AG08396 (cell line): Measurements from ENCODE around the gene TPX2.
"Not testable (repeated sequence)": the region's sequence is repeated elsewhere in the genome, so short reads cannot be mapped to it uniquely, and the experiment has no call there.

Experiments used
- DNase-seq: peaks from one replicate; pipeline ENCODE4 v3.0.0; 2012; ENCODE audit warnings: low spot score, mixed read lengths

The TPX2 gene

DNA sequence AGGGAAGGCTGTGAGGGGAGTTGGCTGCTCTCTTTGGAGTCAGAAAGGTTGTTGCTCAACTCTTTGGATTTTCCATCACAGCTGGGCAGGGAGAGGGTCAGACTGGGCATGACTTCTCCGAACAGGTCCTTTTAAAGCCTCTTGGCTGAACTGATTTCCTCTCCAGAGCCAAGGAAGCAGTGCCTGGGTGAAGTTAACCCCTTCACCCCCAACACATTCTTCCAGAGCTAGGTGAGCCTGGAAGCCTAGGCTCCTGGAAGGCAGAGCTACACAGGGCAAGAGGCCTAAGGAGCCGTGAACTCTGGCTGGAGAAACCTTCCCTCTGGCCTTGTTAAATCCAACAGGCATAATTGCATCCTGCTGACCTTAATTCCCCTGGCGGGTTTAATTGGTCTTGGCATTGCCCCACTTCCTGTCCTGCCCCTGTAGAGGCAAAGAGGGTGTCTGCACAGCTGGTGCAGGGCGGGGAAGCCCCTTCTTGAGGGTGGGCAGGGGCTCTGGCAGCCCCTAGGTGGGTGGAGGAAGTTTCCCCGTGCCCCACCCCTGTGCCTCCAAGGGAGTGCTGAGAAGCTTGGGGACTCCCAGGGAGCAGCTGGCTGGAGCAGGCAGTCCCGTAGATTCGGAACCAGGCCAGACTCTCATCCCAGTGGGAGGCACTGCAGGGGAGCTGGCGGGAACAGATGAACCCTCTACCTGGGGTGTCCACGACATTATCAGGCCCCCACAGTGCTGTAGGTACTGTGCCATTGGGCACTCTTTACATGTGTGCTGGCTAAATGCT, 76.5 kb downstream of the TPX2 start:
- peak; percentile 48 for DNase-seq

DNA sequence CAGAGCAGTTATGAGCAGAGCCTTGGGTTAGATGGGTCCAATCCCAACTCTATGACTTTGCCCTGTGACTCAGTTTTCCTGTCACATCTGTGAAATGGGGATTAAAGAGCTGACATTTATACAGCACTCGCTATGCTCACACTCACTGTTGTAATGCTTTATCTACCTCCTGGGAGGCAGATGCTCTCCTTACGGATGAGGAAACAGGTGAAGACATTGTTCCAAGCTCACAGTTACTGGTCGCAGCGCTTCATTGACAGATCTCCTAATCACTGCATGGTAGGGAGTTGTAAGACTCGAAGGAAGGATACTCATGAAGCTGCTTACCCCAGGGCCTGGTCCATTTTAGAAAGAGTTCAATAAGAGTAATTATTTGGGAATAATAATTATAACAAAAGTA, 77.1 kb downstream of the TPX2 start:
- DNase-seq = no peak

DNA sequence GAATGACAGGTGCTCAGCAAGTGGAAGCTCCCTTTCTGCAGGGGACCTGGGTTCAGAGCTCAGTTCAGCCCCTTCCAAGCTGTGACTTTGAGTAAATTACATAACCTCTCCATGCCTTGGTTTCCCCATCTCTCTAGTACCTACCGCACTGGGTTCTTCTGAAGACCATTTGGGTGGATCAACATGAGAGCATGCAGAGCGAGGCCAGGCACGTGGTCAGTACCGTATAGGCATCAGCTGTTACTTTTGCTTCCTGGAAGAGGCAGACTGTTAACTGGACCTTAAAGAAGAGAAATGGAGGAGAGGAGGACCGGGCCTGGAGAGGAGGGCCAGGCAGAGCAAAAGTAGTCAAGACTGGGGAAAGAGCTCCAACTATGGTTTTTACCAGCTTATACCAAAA, 78.4 kb downstream of the TPX2 start:
- DNase-seq = no peak

DNA sequence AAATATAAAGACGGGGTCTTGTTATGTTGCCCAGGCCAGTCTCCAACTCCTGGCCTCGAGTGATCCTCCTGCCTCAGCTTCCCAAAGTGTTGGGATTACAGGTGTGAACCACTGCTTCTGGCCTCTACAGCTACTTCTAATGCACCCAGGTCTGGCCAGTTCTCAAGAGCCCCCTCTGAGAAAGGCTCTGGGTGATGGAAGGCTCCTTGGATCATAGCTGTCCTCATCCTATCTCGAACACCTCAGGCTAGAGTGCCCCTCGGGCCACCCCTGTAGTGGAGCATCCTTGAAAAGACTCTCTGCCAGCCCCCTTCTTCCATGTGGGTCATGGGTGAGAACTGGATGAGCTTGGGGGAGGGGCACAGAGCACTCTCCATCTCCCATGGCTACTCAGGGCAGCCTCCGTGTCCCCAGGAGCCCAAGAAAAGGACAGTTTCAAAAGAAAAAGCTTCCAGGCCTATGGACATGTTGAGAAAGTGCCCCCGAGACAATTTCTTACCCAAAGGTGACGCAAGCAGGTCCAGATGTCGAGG, 79.4 kb downstream of the TPX2 start:
- DNase-seq = no peak

DNA sequence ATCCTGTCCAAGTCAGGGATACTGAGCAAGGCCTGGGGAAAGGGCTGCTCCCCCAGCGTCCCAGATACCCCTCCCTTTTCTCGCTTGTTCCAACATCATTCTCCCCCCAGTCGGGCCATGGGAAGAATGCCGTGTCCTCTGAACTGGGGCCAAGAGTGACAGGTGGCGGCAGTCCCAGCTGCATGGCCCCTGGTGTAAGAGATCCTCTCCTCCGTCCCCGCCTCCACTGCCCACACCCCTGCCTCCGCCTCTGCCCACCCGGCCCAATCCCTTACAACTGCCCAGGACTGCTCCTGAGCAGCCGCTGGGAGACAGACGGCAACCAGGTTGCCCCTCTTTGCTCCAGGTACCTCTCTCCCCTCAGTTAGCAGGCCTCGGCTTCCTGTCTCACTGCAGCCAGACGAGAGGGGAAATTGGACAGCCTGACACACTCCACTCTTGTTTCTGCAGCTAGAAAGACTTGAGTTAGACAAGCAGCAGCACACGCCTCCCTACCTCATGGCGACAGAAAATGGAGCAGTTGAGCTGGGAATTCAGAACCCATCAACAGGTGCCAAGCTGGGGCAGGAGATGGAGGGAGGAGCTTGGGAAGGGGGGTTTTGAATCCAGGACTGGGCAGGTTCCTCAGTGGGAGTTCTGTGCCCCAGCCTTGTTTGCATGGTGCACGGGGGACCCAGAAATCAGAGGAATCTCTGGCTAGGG, 80.1 kb downstream of the TPX2 start, which contains the start of gene MYLK2:
Gene MYLK2, plus strand, starts transcription at position 274 of the 702 bp plus-strand sequence. Its CDS starts 225 bp downstream, at position 499.
- DNase-seq = no peak

DNA sequence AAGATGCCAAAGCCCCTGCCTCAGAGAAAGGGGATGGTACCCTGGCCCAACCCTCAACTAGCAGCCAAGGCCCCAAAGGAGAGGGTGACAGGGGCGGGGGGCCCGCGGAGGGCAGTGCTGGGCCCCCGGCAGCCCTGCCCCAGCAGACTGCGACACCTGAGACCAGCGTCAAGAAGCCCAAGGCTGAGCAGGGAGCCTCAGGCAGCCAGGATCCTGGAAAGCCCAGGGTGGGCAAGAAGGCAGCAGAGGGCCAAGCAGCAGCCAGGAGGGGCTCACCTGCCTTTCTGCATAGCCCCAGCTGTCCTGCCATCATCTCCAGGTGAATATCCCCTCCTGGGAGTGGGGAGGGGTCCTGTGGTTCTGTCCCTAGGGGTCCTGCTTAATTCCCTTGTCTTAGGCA, 81.1 kb downstream of the TPX2 start:
- no peak for DNase-seq

DNA sequence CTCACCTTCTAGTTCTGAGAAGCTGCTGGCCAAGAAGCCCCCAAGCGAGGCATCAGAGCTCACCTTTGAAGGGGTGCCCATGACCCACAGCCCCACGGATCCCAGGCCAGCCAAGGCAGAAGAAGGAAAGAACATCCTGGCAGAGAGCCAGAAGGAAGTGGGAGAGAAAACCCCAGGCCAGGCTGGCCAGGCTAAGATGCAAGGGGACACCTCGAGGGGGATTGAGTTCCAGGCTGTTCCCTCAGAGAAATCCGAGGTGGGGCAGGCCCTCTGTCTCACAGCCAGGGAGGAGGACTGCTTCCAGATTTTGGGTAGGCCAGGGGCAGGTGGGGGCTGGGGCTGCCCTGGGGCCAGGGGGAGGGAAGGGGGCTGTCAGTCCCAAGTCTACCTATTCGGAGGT, 82.3 kb downstream of the TPX2 start:
- no peak for DNase-seq

DNA sequence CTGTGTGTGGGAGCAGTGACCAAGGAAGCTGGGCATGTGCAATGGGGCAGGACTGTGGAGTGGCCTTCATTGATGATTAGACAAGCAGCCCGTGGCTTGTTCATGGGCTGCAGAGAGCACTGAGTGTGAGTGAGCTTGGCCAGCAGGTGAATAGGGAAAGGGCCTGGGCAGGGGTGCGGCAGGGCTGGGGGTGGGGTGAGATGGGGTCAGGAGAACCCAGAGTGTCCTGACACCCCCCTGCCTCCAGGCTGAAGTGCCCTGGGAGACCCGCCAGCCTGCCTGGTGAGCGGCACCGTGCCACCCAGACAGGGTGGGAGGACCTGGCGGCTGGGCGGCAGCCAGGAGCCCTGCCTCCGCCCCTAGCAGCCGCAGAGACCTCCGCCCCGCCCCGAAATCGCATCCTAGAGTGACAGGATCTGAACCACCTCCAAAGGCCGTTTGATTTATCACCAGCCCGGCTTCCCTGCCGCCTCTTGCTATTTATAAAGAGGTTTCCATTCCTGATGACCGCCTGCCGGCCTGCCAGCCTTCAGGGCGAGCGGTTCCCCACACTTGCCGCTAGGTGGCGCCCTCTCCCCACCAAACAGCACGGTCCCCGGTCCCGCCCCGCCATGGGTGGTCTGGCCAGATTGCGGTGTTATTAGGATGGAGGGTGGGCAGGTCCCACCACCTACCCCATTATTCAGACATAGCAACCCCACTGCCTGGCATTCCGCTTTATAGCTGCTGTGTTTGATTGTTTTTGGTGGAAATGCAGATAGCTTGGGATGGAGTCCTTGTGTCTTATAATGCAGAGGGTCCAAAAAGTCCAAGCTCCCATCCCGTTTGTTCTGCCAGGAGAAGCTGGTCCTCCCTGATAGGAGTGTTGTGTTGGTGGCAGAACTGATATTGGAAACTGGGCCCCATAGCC, 83.6 kb downstream of the TPX2 start:
- DNase-seq = peak; percentile 90

DNA sequence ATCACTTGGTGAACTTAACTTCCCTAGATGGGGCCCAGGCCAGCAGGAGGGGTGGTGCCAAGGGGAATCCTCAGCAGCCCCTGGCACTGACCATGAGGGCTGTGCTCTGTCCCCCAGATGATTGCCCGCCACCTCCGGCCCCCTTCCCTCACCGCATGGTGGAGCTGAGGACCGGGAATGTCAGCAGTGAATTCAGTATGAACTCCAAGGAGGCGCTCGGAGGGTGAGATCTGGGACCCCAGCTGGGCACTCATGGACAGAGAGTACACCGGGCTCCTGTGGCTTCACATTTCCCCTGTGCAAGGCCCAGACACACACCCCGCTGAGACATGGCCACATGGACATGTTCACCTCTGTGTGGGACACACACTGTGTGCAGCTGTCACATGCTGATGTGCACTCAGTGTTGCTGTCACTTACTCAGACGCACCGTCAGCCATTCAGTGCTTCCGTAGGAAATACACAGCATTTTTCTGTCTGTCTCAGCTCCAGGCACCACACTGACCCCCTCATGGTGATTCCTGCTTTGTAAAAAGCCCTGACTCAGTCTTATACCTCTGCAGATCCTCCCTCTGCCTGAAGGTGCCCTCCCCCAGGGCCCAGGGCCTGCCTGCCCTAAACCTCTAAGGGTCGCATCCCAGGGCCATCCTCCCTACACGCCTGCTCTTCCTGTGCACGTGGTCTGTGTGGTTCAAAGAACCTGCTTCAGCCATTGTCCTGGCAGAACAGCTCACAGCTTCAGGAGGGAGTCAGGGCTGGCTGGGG, 84.5 kb downstream of the TPX2 start:
- DNase-seq = no peak

DNA sequence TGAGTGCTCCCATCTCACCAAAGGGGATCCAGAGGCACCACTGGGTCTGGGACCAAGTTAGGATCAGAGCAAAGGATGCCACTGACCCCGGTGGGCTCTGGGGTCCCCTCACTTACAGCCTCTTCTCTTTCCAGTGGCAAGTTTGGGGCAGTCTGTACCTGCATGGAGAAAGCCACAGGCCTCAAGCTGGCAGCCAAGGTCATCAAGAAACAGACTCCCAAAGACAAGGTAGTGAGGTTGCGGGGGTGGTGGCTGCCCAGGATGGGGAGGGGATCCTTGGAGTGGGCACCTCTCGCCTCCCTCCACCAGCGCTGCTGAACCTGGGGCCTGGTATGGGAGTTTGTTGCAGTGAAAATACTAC, 85.0 kb downstream of the TPX2 start:
- DNase-seq = no peak

DNA sequence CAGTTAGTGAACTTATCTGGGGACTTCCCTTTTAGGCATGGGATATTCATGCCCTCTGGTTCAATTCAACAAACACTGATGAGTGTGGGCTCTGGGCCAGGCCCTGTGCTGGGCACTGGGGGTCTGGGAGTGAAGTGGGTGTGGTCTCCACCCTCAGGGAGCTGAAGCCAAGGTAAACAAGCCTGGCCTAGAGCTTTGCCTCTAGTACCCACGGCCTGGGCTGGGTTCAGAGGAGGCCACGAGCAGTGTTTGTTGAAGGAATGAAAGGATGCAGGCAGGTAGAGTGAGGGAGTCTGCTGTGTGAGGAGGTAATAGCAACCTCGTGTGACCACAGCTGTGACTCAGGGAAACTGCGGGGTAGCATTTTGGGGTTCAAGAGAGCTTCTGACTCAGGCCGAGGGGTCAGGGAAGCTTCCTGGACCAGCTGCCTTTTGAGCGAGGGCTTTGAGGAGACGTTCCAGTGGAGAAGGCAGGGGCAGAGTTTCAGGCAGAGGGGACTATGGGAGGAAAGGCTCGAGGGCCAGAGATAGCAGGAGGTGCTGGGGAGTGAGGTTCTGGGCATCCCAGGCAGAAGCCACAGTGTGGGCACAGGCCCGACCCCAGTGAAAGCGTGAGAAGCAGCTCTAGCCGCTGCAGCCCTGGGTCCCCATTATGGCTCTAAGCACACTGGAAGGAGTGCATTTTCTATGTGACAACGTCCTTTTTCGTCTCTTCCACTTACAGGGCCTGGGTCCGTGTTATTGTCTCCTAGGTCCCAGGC, 85.6 kb downstream of the TPX2 start:
- DNase-seq = no peak

DNA sequence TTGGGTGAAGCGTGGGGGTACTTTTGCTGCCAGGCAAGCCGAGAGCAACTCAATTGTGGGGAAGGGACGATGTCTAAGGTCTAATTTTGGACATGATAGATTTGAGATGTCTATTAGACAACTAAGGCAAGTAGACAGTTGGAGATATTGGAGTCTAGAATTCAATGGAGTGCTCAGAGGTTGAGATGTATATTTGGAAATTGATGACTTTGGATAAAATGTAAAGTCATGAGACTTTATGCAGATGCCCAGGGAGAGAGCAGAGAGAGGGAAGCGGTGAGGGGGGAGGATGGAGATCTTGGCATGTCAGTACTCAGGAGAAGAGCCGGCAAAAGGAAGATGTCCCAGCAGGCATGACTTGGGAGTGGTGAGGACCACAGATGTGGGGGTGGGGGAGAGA, 87.0 kb downstream of the TPX2 start:
- DNase-seq = no peak

DNA sequence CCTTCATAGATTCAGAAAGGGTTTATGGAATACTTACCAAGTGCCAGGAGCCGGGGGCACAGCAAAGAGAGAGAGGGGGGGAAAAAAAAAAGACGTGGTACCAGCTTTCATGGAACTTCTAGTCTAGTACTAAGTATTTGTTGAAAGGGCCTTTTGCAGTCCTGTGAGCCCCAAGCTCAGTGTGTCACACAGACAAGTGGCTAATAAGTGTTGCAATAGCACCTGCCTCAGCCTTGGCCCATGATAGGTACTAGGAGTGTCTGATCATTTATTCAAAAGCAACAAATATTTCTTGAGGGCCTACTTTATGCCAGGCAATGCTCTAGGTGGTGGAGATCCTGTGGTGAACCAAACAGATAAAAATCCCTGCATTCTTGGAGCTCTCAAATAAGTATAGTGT, 88.0 kb downstream of the TPX2 start:
- DNase-seq = no peak

DNA sequence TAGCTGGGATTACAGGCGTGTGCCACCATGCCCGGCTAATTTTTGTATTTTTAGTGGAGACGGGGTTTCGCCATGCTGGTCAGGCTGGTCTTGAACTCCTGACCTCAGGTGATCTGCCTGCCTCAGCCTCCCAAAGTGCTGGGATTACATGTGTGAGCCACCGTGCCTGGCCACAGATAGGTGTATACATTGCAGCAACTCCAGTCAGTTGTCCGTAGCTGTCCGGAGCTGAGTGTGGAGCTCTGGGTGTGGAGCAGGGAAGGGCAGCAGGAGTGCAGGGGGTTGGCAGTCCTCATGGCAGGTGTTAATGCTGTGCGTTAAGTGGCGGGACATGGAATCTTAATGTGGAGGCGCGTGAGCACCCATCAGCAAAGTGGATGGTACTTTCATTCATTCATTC, 88.9 kb downstream of the TPX2 start:
- DNase-seq = not testable (repeated sequence)

DNA sequence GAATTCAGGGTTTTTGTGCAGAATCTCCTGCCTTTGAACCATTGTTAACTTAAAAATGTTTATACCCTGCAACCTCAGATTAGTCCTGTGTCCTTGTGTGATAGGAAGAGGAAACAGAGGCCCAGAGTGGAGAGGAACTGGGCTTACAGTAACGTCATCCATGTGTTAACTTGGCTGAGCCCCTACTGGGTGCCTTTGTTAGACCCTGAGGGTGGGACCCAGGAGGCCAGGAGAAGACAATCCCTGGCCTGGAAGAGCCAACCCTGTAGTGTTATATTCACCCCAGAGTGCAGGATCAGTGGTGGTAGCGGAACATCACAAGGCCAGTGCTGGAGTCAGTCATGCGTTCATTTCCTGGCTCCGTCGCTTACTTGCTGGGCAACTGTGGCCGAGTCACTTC, 90.6 kb downstream of the TPX2 start:
- DNase-seq = no peak

DNA sequence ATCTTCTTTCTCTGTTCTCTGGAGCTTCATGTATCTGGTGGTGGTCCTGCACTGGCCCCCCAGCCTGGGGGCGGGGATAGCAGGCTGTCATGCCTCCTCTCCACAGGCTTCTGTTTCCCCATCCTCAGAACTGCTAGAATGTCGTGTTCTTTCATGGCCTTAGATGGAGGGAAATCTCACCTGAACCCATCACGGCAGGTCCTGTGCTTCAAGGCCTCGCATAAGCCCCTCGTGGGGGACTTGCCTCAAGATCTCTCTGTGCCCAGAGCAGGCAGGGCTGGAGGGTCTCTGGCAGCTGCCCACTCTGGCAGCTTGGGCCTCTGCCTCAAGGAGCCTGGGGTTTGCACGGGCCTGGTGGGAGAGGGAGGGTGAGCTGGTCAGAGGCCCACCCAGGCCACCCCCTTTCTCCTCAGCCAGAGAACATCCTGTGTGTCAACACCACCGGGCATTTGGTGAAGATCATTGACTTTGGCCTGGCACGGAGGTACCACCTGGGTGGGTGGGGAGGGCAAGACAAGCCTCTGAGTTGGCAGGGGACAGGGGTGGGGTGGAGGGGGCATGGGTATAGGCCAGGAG, 91.4 kb downstream of the TPX2 start:
- DNase-seq = no peak

DNA sequence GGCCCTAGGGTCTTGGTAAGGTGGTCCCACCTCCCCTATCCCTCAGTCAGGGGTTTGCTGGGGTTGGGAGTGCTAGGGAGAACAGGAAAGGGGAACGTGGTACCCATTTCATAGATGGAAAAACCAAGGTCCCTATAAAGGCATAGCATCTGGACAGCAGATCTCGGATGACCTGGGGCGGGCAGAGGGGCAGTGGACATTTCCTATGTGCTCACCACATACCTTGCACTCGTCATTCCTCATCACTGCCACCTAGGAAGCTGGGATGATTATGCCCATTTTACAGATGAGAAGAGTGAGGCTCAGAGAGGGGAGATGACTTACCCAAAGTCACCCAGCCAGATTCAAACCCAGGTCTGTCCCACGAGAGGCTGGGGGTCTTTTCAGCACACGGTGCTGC, 92.1 kb downstream of the TPX2 start:
- DNase-seq = no peak

DNA sequence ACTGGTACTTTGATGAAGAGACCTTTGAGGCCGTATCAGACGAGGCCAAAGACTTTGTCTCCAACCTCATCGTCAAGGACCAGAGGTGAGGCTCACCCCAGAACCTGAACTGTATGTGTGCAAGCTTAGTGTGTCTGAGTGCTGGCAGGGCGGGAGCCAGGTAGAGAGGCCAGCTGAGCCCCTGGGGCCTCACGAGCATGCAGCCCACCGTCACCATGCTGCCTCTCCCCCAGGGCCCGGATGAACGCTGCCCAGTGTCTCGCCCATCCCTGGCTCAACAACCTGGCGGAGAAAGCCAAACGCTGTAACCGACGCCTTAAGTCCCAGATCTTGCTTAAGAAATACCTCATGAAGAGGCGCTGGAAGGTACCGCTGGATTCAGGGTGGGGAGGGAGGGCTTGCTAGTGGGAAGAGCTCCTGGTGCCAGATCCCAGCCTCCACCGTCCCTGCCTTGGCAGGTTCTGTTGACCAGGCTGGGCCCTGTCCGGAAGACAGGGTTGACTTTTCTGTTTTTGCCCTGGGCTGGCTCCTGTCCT, 92.7 kb downstream of the TPX2 start:
- no peak for DNase-seq

DNA sequence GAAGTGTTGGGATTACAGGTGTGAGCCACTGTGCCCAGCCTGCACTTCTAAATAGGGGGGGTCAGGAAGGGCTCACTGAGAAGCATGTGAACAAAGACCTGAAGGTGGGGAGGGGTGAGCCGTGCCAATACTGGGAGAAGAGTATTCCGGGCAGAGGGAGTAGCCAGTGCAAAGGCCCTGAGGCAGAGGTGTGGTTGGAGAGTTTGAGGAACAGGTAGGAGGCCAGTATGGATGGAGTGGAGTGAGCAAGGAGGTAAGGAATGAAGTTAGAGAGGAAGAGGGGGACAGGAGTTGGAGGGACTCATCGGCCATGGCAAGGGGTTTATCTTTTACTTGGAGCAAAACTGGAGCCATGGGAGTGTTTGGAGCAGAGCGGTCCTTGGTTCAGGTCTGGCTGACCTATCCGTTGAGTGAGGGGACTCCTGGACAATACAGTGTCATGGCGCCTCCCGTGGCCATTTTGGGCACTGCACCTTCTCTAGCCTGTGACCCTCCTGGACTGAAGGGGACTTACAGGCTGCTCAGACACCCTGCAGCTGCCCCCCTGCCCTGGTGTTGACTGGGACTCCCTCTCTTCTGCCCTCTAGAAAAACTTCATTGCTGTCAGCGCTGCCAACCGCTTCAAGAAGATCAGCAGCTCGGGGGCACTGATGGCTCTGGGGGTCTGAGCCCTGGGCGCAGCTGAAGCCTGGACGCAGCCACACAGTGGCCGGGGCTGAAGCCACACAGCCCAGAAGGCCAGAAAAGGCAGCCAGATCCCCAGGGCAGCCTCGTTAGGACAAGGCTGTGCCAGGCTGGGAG, 94.2 kb downstream of the TPX2 start:
- DNase-seq = peak; percentile 63
